ENCODE measurements around the gene MARK4.

Gene MARK4

DNA sequence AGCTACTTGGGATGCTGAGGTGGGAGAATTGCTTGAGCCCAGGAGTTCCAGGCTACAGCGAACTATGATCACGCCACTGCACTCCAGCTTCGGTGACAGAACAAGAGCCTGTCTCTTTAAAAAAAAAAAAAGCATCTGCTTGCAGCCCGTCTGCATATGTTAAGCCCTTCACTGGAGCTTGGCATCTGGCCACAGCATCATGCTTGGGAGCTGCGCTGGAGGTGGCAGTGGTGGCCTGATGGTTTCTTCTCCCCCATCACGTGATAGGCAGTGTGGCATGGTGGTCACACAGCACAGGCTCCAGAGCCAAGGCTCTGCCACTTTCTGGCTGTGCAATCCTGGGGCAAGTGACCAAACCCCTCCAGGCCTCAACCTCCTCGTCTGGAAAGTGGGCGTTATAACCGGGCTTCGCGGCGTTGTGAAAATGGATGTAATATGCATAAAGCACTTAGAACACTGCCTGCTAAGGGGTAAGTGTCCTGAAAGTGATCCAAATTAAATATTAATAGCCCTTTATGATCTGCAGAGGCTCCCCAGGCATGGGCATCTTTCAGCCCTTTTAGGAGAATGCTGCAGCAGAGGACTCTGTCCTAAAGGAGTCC lies 24.4 kb downstream of the MARK4 start:
- no peak for DNase-seq

DNA sequence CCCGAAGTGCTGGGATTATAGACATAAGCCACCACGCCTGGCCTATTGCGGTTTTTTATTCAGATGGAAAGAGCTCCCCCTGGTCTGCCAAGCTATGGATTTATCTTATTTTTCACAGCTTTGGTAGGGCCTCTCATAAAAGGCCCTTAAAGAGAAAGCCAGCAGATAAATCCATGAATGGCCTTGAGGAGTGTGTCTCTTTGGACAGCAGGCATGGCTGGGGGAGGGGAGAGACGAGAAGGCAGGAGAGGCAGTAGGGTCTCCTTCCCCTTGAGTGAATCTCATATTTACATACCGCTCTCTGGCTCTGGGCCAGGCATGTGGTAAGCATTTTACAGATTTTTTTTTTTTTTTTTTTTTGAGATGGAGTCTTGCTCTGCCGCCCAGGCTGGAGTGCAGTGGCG lies 25.2 kb downstream of the MARK4 start:
- no peak for DNase-seq

DNA sequence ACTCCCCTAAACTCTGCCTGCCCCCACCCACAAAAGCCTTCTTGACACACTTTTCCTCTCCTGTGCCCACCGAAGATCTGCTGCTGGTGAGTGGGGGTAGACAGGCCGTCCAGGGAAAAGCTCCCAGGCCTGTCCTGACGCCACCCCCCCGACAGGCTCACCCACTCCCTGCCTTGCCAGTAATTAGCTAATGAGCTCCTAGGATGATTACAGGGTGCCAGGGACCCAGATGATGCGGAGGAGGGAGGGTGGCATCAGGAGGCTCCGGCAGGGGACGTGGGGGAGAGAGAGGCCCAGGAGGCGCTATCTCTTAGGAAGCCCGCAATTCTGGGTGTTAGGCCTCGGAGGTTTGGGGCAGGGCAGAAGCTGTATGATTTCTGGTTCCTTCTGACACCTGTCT lies 27.0 kb downstream of the MARK4 start:
- no peak for DNase-seq

DNA sequence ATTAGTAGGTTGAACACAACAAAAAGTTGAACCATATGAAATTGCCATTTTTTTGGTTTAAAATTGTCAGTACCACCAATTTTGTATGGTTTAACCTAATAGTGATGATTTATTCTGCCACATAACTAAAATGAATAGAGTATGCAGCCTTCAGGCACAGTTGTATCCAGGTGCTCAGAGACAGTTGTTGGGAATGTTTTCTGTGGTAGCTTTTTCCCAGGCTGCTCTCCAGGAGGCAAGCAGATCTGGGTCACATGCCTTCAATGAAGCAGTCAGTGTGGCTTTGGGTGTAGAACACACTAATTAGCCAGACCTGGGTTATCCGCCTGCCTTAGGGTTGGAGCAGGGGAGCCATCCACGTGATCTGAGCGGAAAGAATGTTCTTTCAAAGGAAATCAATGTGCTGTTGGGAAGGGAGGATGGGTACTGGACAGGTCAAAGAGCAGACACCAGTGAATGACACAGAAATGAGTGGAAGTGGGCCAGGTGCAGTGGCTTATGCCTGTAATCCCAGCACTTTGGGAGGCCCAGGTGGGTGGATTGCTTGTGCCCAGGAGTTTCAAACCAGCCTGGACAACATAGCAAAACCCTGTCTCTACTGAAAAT lies 28.6 kb downstream of the MARK4 start:
- no peak for DNase-seq

DNA sequence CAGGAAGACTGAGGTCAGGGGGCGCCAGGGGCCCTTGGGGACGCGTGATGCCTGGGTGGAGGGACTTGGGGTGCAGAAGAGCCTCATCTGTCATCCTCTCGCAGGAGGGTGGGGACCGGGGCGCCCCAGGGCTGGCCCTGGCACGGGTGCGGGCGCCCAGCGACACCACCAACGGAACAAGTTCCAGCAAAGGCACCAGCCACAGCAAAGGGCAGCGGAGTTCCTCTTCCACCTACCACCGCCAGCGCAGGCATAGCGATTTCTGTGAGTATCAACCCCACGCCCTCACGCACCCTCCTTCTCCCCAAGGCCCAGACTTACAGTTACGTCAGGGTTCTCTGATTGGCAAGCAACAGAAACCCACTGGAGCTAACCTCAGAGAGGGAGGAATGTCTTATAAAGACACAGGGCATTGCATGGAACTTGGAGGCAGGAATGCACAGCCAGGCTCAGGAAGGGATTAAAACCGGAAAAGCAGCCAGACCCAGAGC lies 29.4 kb downstream of the MARK4 start:
- DNase-seq: no peak

DNA sequence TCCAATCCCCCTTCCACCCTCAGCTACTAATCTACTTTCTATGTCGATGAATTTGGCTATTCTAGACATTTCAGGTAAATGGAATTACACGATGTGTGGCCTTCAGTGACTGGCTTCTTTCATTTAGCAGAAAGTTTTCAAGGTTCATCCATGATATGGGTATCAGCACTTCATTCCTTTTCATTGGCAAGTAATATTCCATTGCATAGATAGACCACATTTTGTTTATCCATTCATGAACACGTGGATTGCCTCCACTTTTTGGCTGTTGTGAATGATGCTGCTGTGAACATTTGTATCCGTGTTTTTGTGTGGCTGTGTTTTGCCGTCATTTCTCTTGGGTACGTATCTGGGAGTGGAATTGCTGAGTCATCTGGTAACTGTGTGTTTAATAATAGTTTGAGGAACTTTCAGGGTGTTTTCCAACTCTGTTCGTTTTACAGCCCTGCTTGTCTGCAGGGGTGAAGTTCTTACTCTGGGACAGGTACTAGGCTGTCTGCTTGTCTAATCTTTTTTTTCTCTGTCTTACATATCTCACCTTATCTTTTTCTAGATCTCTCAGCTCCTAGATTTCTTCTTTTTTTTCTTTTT lies 32.5 kb downstream of the MARK4 start:
- DNase-seq: no peak

DNA sequence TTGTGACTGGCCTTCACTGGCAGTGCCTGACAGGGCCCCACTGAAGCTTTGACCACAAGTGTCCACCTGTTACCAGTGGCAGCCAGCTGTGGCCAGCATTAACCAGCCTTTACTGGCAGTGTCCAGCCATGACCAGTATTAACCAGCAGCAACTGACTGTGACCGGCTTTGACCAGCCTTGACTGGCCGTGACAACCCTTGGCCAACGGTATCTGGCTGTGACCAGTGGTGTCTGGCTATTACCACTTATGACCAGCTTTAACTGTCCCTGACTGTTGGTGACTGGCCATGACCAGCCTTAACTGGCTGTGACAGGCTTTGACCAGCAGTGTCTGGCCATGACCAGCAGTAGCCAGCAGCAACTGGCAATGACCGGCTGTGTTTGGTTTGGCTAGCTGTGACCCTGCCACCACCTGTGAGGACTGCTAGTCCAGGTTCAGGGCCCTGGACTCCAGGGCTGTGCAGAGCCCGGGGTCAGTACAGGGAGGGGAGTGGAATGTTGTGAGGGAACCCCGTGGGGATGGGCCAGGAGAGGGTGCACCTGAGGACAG lies 39.4 kb downstream of the MARK4 start:
- DNase-seq: no peak

DNA sequence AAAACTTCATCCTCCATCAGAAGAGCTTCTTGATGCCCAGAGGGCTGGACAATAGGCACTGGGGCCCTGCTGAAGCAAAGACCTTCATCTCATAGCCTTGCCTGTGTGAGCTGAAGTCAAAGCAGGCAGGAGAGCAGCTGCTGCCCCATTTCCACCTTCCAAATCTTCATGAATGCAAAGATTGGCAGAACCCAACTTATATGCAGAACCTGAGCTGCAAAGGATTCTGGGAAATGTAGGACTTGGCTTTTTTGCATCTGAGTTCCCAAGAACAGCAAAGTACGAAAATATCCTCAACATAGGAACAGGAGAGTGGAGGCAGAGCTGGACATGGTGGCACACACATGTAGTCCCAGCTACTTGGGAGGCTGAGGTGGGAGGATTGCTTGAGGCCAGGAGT lies 40.8 kb downstream of the MARK4 start:
- DNase-seq: no peak

DNA sequence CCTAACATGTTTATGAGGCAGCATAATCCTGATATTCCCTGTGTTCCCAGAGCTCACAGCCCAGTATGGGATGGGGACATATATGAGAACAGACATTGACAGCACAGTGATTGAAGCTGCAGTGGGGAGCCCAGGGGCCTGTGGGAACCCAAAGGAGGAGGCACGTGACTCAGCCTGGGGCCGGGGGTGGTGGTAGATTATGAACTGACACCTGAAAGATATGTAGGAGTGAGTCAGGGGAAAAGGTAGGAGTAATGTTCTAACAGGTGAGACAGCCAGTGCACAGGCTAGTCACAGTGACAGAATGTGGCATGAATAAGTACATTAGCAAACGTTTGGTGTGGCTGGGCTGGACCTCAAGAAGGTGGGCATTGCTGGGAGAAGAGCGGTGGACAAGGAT lies 42.6 kb downstream of the MARK4 start:
- no peak for DNase-seq

DNA sequence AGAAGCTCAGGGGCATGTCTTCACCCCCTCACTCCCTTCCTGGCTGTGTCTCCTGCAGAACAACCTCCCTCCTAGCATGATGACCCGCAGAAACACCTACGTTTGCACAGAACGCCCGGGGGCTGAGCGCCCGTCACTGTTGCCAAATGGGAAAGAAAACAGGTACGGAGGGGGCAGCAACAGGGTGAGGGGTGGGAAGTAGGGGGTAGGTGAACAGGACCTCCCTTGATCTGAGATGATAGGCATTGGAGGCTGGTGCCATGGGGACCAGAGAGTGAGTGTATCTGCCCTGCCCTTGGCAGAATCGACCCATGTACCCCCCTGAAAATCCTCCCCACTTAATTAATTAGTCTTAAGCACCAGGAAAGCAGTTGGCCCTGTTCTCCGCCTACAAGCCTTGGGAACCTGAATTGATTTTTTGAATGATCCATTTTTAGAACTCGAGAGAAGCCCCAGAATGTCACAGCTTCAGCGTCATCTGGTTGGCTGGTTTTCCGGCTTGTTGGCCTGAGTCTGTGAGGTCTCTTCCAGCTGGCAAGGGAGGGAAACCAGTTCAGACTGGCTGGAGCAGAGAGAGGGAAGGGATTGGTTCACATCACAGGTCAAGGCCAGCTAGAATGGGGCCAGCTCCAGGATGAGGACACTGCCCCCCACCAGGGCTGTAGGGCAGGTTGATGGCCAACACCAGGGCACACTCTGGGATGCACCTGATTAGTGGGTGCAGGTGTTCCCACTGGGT lies 43.4 kb downstream of the MARK4 start:
- DNase-seq: no peak

DNA sequence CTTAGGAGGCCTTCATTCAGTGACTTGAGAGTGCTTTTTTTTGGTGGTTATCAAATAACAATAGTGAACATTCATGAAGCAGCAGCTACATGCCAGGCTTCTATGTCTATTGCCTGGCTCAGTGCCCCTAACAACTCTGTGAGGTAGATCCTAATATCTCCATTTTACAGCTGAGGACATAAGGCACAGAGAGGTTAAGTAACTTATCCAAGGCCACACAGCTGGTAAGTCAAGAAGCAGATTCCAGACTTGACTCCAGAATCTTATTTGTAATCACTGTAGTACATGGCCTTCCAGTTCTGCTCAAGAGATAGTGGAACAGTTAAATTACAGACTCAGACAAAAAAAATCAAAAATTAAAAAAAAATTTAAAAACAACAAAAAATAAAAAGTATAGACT lies 44.8 kb downstream of the MARK4 start:
- DNase-seq: no peak

DNA sequence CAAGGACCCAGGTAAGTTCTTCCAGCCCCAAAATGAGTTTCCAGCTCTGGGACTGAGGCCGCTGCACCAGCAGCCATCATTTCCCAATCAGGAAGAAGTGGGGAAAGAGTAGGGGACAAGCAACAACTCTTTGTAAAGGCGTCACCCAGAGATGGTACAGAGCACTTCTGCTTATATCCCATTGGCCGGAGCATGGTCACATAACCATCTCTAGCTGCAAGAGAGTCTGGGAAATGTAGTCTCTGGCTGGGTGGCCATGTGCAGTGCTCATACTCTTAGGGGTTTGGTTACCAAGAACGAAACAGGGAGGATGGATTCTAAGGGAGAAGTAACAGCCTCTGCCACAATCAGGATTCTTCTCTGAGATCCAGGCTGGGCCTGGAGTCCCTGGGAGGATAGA lies 45.3 kb downstream of the MARK4 start:
- no peak for DNase-seq

DNA sequence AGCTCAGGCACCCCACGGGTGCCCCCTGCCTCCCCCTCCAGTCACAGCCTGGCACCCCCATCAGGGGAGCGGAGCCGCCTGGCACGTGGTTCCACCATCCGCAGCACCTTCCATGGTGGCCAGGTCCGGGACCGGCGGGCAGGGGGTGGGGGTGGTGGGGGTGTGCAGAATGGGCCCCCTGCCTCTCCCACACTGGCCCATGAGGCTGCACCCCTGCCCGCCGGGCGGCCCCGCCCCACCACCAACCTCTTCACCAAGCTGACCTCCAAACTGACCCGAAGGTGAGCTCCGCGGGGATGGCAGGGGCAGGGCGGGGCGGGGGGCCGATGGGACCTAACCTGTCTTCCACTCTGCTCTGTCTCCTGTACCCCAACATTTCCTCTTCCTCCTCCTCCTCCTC lies 46.6 kb downstream of the MARK4 start:
- DNase-seq: no peak

DNA sequence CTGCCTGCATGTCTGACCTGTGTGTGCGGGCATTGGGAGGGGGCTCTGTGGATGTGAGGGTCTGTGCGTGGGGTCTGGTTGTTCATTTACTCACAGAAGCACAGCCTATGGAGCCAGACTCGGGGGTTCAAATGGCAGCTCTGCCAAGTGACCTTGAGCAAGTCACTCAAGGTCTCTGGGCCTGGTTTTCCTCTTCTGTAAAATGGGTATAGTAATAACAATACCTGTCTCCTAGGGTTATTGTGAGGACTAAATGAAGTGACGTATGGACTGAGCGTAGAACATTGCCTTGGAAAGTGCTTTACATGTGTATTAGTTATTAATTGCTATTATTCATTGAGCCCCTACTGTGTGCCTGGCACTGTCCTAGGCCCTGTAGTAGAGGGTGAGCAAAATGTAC lies 47.2 kb downstream of the MARK4 start:
- no peak for DNase-seq

DNA sequence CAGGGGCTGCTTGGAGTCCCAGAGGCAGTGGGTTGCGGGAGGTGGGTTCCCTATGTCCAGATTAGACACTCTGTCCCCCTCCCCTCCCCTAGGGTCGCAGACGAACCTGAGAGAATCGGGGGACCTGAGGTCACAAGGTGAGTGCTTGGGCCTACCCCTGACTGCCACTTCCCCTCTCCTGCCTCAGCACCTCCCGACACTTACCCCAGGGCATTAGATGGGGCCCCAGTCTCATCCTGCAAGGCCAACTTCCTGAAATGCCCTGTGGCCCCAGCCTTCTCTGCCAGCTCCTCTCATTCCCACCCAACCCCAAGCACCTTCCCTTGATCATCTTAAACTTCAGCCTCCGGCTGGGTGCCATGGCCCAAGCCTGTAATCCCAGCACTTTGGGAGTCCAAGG lies 48.6 kb downstream of the MARK4 start:
- no peak for DNase-seq

DNA sequence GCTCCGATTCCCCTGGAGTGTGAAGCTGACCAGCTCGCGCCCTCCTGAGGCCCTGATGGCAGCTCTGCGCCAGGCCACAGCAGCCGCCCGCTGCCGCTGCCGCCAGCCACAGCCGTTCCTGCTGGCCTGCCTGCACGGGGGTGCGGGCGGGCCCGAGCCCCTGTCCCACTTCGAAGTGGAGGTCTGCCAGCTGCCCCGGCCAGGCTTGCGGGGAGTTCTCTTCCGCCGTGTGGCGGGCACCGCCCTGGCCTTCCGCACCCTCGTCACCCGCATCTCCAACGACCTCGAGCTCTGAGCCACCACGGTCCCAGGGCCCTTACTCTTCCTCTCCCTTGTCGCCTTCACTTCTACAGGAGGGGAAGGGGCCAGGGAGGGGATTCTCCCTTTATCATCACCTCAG lies 51.3 kb downstream of the MARK4 start:
- no peak for DNase-seq

DNA sequence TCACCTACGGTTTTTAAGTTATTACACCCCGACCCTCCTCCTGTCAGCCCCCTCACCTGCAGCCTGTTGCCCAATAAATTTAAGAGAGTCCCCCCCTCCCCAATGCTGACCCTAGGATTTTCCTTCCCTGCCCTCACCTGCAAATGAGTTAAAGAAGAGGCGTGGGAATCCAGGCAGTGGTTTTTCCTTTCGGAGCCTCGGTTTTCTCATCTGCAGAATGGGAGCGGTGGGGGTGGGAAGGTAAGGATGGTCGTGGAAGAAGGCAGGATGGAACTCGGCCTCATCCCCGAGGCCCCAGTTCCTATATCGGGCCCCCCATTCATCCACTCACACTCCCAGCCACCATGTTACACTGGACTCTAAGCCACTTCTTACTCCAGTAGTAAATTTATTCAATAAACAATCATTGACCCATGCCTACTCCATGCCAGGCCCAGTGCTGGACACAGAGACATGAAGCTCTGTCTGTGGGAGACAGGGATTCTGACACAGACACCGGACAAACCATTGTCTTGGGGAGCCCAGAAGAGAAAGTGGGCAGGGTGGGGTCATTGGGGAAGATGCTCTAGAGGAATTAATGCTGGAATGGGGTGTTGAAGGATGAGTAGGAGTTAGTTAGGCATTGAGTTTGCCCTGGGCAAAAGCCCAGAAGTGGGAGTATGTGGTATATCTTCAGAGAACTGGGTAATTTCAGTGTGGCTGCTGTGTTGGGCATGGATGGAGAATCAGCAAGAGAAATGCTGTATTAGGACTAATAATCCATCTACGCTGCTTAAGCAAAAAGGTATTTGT lies 52.4 kb downstream of the MARK4 start:
- DNase-seq: no peak

DNA sequence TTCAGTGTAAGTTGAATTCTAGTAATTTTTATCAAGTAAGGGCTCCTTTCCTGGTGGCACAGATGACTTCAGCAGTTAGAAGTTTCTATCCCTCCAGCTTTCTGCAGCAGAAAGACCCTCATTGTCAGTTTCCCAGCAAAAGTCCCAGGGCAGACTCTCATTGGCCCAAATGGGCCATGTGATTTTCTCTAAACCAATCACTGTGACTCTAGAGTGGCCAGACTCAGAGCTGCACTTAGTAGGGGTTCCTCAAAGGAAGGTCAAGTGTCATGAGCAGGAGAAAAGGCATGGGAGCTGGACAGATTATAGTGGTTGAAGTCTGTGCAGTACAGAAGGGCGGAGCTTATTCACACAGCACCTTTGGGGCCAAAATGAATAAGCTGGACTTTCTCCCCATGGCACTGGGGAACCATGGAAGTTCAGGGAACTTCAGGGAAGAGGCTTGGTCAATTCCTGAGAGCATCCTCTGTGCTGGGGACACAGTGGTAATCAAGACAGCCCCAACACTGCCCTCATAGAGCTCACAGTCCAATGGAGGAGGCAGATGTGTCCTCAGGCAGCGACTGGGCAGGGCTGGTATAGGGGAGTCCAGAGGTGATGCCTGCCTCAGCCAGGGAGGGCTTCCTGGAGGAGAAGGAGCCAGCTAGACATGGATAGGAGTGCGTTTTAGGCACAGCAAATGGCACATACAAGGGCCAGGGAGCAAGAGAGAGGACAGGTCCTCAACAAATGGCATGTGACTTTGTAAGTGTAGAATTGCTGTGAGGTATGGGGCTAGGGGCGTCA lies 53.3 kb downstream of the MARK4 start:
- DNase-seq: no peak

DNA sequence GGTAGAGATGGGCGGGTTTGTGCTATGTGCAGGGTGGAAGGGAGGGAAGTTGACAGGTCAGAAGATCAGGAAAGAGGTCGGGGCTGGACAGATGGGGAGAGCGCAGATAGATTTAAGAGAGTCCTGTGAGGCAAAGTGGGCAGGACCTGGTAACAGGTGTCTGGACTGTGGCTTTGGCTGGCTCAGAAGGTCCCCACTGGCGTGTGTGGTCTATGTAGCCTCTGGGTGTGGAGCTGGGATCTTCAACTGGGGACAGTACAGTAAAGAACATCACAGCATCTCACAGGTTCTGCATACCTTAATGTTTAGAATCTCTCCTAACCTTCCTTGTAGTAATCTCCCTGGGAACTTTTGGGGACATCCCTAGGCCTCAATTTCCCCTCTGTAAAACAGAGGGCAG lies 53.9 kb downstream of the MARK4 start:
- no peak for DNase-seq

DNA sequence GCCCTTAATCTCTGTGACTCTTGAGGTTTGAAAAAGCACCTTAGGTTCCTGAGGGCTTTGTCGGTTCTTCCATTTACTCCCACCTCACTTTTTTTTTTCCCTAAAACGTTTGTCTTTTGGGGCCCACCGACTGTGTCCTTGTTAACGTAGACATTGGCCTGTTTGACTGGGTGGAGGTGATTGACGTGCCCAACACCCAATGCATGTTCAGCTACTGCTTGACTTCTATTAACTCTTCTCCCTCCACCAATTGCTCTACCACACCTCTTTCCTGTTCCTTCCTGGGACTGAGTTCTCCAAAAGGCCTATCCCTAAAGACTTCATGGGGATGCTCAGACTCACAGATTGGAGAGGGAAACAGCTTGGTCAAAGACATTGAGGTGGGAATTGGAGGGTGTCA lies 54.4 kb downstream of the MARK4 start:
- DNase-seq: no peak

DNA sequence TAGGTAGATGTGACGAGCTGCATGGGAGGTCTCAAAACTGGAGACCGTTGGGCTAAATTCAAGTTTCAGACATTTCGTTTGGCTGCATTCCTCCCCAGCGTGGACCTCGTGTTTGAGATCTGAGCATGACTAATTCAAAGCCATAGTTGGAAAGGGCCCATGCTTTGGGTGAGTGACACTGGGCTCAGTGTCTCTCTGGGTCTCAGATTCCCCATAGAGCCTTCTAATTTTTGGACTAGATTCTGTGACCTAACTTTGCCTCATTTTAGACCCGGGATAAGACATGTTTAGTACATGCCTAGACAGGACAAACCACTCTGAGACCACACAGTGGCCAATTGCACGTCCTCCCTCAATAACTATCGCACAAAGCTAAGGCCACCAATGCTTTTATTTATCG lies 55.0 kb downstream of the MARK4 start:
- no peak for DNase-seq

DNA sequence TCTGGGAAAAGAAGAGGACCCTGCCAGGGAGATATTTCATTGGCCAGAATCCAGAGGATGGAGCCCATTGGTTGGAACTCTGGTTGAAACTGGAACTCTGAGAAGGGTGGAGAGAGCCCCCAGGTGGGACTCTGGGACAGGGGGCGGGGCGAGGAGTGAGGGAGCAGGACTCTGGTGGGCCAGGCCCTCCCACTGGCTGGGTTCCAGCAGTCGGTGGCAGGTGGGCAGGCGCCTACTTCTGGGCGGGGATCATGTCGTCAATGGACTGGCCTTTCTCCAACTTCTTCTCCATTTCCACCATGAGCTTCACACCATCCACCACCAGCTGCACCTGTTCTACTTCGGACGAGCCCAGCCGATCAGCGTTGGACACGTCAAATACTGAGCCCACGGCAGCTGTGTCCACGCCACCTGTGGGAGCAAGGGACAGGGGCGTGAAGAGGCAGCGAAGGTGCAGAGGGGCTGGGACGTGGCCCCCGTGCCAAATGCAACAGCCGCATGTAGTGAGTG lies 55.5 kb downstream of the MARK4 start:
- DNase-seq: peak; percentile 67

All from NCI-H748 treated with DMSO at 0.1 percent for 48 hours (cell line).